Astrocyte (in vitro differentiated cells and primary cell): Measurements from ENCODE around the gene PHKG2. TPM values are rescaled to one million over a fixed set of nuclear protein-coding genes. Genes with fewer than 3 reads are reported as not detected.

Experiments used
- total RNA-seq: library from RNA; stranded (reverse); gene quantifications from 2 replicates; pipeline ENCODE4 v1.2.1, GENCODE V29; 2021

Gene PHKG2
- total RNA-seq, 1 donor from 2014 or later, result 34.2 TPM

Other genes with a start within 250 kb of the PHKG2 start
- 23.1 and 26.6 TPM in 2 replicates for gene ZNF768, start 221.9 kb upstream of the PHKG2 start, total RNA-seq
- gene ZNF747, start 213.6 kb upstream of the PHKG2 start, total RNA-seq, result 5.2 and 6.6 TPM in 2 replicates
- 6.9 and 8.5 TPM in 2 replicates for gene ZNF764, start 190.1 kb upstream of the PHKG2 start, total RNA-seq
- 5.4 and 5.9 TPM in 2 replicates for gene ZNF688, start 176.7 kb upstream of the PHKG2 start, total RNA-seq
- 9.3 and 9.7 TPM in 2 replicates for gene ZNF785, start 162.7 kb upstream of the PHKG2 start, total RNA-seq
- gene ZNF689, start 138.0 kb upstream of the PHKG2 start, total RNA-seq, result 7.5 and 7.9 TPM in 2 replicates
- gene PRR14, start 97.5 kb upstream of the PHKG2 start, total RNA-seq, result 27.3 and 32.1 TPM in 2 replicates
- gene FBRS, start 90.0 kb upstream of the PHKG2 start, total RNA-seq, result 69.3 and 75.0 TPM in 2 replicates
- 48.2 and 50.4 TPM in 2 replicates for gene SRCAP, start 49.3 kb upstream of the PHKG2 start, total RNA-seq
- gene CFAP119, start 13.6 kb downstream of the PHKG2 start, total RNA-seq, result 4.0 and 4.1 TPM in 2 replicates
- 85.4 and 94.6 TPM in 2 replicates for gene RNF40, start 13.9 kb downstream of the PHKG2 start, total RNA-seq
- gene ZNF629, start 38.8 kb downstream of the PHKG2 start, total RNA-seq, result 17.4 and 17.6 TPM in 2 replicates
- 37.7 and 40.7 TPM in 2 replicates for gene BCL7C, start 145.7 kb downstream of the PHKG2 start, total RNA-seq
- 5.2 and 5.9 TPM in 2 replicates for gene CTF1, start 148.2 kb downstream of the PHKG2 start, total RNA-seq
- gene FBXL19, start 175.1 kb downstream of the PHKG2 start, total RNA-seq, result 42.3 and 42.5 TPM in 2 replicates
- 21.1 and 22.6 TPM in 2 replicates for gene ORAI3, start 200.6 kb downstream of the PHKG2 start, total RNA-seq
- gene SETD1A, start 209.3 kb downstream of the PHKG2 start, total RNA-seq, result 15.4 and 18.7 TPM in 2 replicates
- gene HSD3B7, start 236.8 kb downstream of the PHKG2 start, total RNA-seq, result 8.3 and 9.0 TPM in 2 replicates